OCI-LY3 (cell line): Measurements from ENCODE around the gene MRAS.

Experiments used
- H2AFZ ChIP-seq: fragments of 200-600, 300-600 bp; shearing (Covaris generic); 2 replicates; pipeline ENCODE4 v1.6.0; 2014; ENCODE audit warnings: antibody characterized with exemption, low read depth, low read length
- H3K27ac ChIP-seq: fragments of 200-600, 300-600 bp; sonication (generic); 2 replicates; pipeline ENCODE4 v1.5.1; 2014; ENCODE audit warnings: mild to moderate bottlenecking, low read length, moderate library complexity, mixed read lengths
- H3K27me3 ChIP-seq: fragments of 200-600, 300-600 bp; sonication (generic); 2 replicates; pipeline ENCODE4 v1.6.1; 2014; ENCODE audit warnings: low read depth, low read length, mixed read lengths
- H3K36me3 ChIP-seq: fragments of 200-600, 300-600 bp; sonication (generic); replicated peaks from 2 replicates; pipeline ENCODE3; 2014; ENCODE audit warnings: low read depth, low read length, mixed read lengths
- H3K4me1 ChIP-seq: fragments of 300-600, 200-600 bp; sonication (generic); 2 replicates; pipeline ENCODE4 v1.6.1; 2014; ENCODE audit warnings: low read length, mixed read lengths
- H3K4me2 ChIP-seq: fragments of 200-600, 300-600 bp; sonication (generic); 2 replicates; pipeline ENCODE4 v1.6.1; 2014; ENCODE audit warnings: low read length, mixed read lengths
- H3K4me3 ChIP-seq: fragments of 300-600, 200-600 bp; sonication (generic); 2 replicates; pipeline ENCODE4 v1.5.1; 2014; ENCODE audit warnings: antibody characterized with exemption, mild to moderate bottlenecking, low read length, moderate library complexity
- H3K79me2 ChIP-seq: fragments of 300-600, 200-600 bp; shearing (Covaris generic); 2 replicates; pipeline ENCODE4 v1.6.1; 2014; ENCODE audit warnings: mild to moderate bottlenecking, low read length, mixed read lengths
- H3K9ac ChIP-seq: fragments of 300-600, 200-600 bp; shearing (Covaris generic); 2 replicates; pipeline ENCODE4 v1.6.0; 2014; ENCODE audit warnings: mild to moderate bottlenecking, low read length, moderate library complexity
- H3K9me3 ChIP-seq: fragments of 200-600, 300-600 bp; shearing (Covaris generic); 2 replicates; pipeline ENCODE4 v1.6.1; 2014; ENCODE audit warnings: low read length, mixed read lengths; ENCODE audit not compliant: insufficient read depth
- H4K20me1 ChIP-seq: fragments of 200-600, 300-600 bp; sonication (generic); 2 replicates; pipeline ENCODE4 v1.6.1; 2016; ENCODE audit warnings: low read length, mixed read lengths; ENCODE audit not compliant: insufficient read depth
- EZH2phosphoT487 ChIP-seq: fragments of 200-600 bp; shearing (Covaris generic); IDR thresholded peaks from 2 replicates; pipeline ENCODE4 v1.6.1; 2018; ENCODE audit warnings: antibody characterized with exemption, mixed run types, low read depth
- TF ChIP-seq, protein P1 (sequence below): fragments of 200-600, 300-600 bp; sonication (generic); IDR thresholded peaks from 2 replicates; pipeline ENCODE4 v1.5.1; 2014; ENCODE audit warnings: antibody characterized with exemption, low read length, low read depth

Gene MRAS

GRCh38 chr3:138367326-138367850 is 19.0 kb downstream of the MRAS start:
- H3K27ac ChIP-seq, result no peak overlapping the region
- no peak overlapping the region for H3K9ac ChIP-seq
- H3K4me1 ChIP-seq, result peaks cover 26% of the 10 kb centered on the region
- no peak overlapping the region for H2AFZ ChIP-seq
- H3K27me3 ChIP-seq, result peaks cover 90% of the 10 kb centered on the region
- H4K20me1 ChIP-seq, result peaks cover 41% of the 10 kb centered on the region
- H3K36me3 ChIP-seq, result no peaks in the 10 kb centered on the region
- H3K9me3 ChIP-seq, result no peaks in the 10 kb centered on the region
- no peak overlapping the region for H3K4me2 ChIP-seq
- TF ChIP-seq, protein P1, sequence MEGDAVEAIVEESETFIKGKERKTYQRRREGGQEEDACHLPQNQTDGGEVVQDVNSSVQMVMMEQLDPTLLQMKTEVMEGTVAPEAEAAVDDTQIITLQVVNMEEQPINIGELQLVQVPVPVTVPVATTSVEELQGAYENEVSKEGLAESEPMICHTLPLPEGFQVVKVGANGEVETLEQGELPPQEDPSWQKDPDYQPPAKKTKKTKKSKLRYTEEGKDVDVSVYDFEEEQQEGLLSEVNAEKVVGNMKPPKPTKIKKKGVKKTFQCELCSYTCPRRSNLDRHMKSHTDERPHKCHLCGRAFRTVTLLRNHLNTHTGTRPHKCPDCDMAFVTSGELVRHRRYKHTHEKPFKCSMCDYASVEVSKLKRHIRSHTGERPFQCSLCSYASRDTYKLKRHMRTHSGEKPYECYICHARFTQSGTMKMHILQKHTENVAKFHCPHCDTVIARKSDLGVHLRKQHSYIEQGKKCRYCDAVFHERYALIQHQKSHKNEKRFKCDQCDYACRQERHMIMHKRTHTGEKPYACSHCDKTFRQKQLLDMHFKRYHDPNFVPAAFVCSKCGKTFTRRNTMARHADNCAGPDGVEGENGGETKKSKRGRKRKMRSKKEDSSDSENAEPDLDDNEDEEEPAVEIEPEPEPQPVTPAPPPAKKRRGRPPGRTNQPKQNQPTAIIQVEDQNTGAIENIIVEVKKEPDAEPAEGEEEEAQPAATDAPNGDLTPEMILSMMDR, result no peak
- TF ChIP-seq EZH2phosphoT487, result no peak
- H3K79me2 ChIP-seq, result no peaks in the 10 kb centered on the region
- H3K4me3 ChIP-seq, result no peak overlapping the region

- H3K27ac ChIP-seq, result no peak overlapping the region
- H3K4me3 ChIP-seq, result no peak overlapping the region
- H3K4me1 ChIP-seq, result peaks cover 26% of the 10 kb centered on the region
- no peak overlapping the region for H3K9ac ChIP-seq
- no peak overlapping the region for H2AFZ ChIP-seq
- H3K9me3 ChIP-seq, result no peaks in the 10 kb centered on the region
- H3K36me3 ChIP-seq, result no peaks in the 10 kb centered on the region
- TF ChIP-seq, protein P1, result no peak
- TF ChIP-seq EZH2phosphoT487, result no peak
- H3K27me3 ChIP-seq, result peaks cover 94% of the 10 kb centered on the region
- H3K4me2 ChIP-seq, result no peak overlapping the region
- peaks cover 45% of the 10 kb centered on the region for H4K20me1 ChIP-seq
- no peaks in the 10 kb centered on the region for H3K79me2 ChIP-seq
Observed at GRCh38 chr3:138367911-138368310, 19.5 kb downstream of the MRAS start.

GRCh38 chr3:138369151-138369900 is 20.9 kb downstream of the MRAS start:
- H3K4me2 ChIP-seq, result no peak overlapping the region
- H3K36me3 ChIP-seq, result no peaks in the 10 kb centered on the region
- H2AFZ ChIP-seq, result no peak overlapping the region
- TF ChIP-seq, protein P1, result no peak
- TF ChIP-seq EZH2phosphoT487, result no peak
- peaks cover 48% of the 10 kb centered on the region for H4K20me1 ChIP-seq
- H3K27me3 ChIP-seq, result peaks cover 92% of the 10 kb centered on the region
- no peak overlapping the region for H3K9ac ChIP-seq
- H3K27ac ChIP-seq, result no peak overlapping the region
- no peaks in the 10 kb centered on the region for H3K9me3 ChIP-seq
- H3K4me3 ChIP-seq, result no peak overlapping the region
- H3K79me2 ChIP-seq, result no peaks in the 10 kb centered on the region
- peaks cover 26% of the 10 kb centered on the region for H3K4me1 ChIP-seq

DNA sequence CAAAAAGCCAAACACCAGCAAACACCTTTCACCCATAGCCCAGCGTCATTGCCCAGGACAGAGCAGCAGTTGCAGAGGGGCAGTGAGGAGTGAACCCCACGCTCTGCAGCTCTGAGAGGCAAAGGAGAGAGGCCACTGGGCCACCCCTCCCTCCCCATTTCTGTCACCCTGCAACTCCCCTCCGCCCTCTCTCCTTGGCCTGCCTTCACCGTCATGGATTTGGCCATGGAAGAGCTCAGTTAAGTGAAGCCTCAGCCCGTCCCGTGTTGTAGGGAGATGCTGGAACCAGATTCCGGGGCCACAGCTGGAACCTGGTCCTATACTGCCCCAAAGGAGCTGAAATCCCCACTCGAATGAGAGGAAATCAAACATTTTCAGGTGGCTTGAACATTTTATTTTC is 21.9 kb downstream of the MRAS start:
- H3K4me2 ChIP-seq, result no peak overlapping the region
- H3K27me3 ChIP-seq, result peaks cover 92% of the 10 kb centered on the region
- H3K79me2 ChIP-seq, result no peaks in the 10 kb centered on the region
- H4K20me1 ChIP-seq, result peaks cover 48% of the 10 kb centered on the region
- no peak overlapping the region for H3K4me3 ChIP-seq
- no peak overlapping the region for H3K9ac ChIP-seq
- H3K4me1 ChIP-seq, result peaks cover 26% of the 10 kb centered on the region
- H2AFZ ChIP-seq, result no peak overlapping the region
- TF ChIP-seq EZH2phosphoT487, result no peak
- TF ChIP-seq, protein P1, result no peak
- H3K27ac ChIP-seq, result no peak overlapping the region
- no peaks in the 10 kb centered on the region for H3K9me3 ChIP-seq
- H3K36me3 ChIP-seq, result no peaks in the 10 kb centered on the region
